DMS 273 treated with DMSO at 0.1 percent for 48 hours (cell line): Measurements from ENCODE around the gene LRRC56.
A peak's percentile ranks its signal among the peaks of the same experiment; 100 is the strongest.

Experiments
- DNase-seq: peaks from one replicate; lab custom pipeline; 2025; lab: John Stamatoyannopoulos, UW

LRRC56 gene

GRCh38 chr11:575313-575995 is 38.1 kb downstream of the LRRC56 start:
- no peak for DNase-seq

GRCh38 chr11:575996-576768 is 38.9 kb downstream of the LRRC56 start, which contains the start of gene PHRF1:
TSS of gene PHRF1 (plus strand) at chr11:576470. CDS start at chr11:581513, 5,043 bp downstream.
- peak; percentile 58 for DNase-seq

- DNase-seq, result no peak
These were observed 39.7 kb downstream of the LRRC56 start for GRCh38 chr11:576811-577610.

- no peak for DNase-seq
These were observed 40.2 kb downstream of the LRRC56 start for GRCh38 chr11:577611-577894.

GRCh38 chr11:578276-579035 is 41.1 kb downstream of the LRRC56 start:
- DNase-seq, result no peak

GRCh38 chr11:579830-580601 is 42.7 kb downstream of the LRRC56 start:
- DNase-seq, result no peak

DNA sequence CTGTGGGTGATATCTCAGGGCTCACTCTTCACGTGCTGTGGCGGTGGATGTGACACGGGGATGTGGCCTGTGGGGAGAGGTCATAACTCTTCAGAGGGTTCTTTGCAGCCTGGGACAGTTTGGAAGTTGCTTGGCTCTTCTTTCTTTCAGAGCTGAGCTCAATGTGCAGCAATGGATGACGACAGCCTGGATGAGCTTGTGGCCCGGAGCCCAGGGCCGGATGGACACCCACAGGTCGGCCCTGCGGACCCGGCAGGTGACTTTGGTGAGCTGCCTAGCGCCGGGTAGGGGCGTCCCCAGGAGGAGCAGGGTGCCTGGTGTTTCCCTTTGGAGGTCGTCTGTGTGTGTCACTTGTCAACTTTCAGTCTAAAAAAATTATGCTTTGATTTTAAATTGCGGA is 44.0 kb downstream of the LRRC56 start:
- DNase-seq, result no peak

DNA sequence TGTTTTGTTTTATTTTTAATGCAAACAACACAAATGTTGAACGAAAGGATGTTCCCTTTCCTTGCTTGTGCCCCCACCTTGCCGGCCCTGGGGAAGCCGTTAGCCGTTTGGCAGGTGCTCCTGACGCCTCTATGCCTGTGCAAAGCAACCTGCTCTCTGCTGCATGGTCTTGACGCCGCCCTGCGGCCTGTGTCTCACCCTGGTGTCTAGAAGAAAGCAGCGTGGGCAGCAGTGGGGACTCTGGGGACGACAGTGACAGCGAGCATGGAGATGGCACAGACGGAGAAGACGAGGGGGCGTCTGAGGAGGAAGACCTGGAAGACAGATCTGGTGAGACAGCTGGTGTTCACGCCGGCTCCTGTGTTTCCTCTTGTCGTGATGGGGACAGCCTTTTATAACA is 44.4 kb downstream of the LRRC56 start:
- DNase-seq, result no peak

GRCh38 chr11:584287-584686 is 47.0 kb downstream of the LRRC56 start:
- no peak for DNase-seq

GRCh38 chr11:586376-587316 is 49.3 kb downstream of the LRRC56 start:
- no peak for DNase-seq

- no peak for DNase-seq
These were observed 50.2 kb downstream of the LRRC56 start for GRCh38 chr11:587546-587945.

GRCh38 chr11:587978-588380 is 50.7 kb downstream of the LRRC56 start:
- DNase-seq, result no peak

DNA sequence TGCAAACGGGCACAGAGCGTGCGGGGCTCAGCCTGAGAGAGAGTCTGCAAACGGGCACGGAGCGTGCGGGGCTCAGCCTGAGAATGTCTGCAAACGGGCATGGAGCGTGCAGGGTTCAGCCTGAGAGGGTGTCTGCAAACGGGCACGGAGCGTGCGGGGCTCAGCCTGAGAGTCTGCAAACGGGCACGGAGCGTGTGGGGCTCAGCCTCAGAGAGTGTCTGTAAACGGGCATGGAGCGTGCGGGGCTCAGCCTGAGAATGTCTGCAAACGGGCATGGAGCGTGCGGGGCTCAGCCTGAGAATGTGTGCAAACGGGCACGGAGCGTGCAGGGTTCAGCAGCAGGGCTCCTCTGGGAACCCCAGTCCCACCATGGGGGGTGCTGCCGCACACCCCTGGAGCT is 52.5 kb downstream of the LRRC56 start:
- no peak for DNase-seq

DNA sequence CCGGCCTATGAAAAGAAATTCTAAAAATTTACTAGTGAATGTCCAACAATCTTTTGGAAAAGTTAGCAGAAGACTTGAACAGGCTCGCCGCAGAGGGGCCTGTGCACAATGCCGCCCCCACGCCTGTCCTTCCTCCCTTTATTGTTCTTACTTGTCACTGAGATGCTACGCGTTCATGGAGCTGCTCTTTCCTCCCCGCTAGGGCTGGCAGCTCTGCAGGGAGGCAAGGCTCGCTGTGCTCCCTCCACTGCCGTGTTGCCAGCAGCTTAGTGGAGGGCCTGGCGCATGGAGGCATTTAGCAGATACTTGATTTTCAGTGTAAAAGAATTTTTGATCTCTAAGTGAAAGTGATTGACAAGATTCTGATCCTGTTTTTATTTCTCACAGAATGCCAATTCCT is 53.7 kb downstream of the LRRC56 start:
- no peak for DNase-seq

- no peak for DNase-seq
These were observed 55.2 kb downstream of the LRRC56 start for GRCh38 chr11:592501-592900.

GRCh38 chr11:592918-593317 is 55.6 kb downstream of the LRRC56 start:
- no peak for DNase-seq

DNA sequence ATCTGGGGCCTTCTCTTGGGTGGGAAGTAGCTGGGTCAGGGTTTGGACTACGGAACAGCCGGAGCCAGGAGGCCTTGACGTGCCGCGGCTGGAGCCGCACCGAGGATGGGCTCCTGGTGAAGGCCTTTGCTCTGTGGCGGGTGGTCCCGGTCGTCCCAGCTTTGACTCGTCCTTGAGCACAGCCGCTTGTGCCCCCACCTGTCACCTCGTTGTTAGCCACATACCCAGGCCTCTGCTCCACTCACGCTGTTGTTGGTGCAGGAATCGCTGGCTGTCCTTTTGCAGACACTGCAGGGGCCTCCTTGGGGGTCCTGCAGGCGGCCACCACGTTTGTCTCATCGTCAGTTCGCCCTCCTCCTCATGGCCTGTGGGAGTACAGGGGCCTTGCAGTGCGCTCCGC is 56.0 kb downstream of the LRRC56 start:
- DNase-seq, result no peak

- DNase-seq, result no peak
These were observed 58.1 kb downstream of the LRRC56 start for GRCh38 chr11:595400-595799.

GRCh38 chr11:596374-596773 is 59.0 kb downstream of the LRRC56 start:
- no peak for DNase-seq

DNA sequence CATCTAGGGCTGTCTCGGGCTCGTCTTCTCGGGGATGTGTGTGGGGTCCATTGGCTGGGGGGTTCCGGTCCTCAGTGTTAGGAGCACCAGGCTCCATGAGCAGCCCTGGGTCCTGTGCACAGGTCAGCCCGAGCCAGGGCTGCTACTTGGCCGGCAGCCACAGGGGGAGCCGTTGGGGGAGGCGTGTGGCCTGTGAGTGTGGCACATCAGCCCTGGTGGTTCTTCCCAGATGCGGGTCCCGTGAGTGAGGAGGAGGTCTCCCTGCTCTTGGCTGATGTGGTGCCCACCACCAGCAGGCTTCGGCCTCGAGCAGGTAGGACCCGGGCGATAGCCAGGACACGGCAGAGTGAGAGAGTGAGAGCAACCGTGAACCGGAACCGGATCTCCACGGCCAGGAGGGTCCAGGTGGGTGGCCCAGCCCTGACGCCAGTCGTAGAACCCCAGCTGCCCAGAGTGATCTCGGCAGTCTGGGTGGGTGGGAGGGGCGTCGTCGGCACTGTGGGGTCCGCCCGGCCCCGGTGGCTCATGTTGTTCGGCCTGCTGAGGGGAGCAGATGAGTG is 59.9 kb downstream of the LRRC56 start:
- no peak for DNase-seq
